Fibroblast of villous mesenchyme (primary cell): Measurements from ENCODE around the gene ARL5B. TPM values are rescaled to one million over a fixed set of nuclear protein-coding genes. Genes with fewer than 3 reads are reported as not detected.
"Not testable (repeated sequence)": the region's sequence is repeated elsewhere in the genome, so short reads cannot be mapped to it uniquely, and the experiment has no call there.

ENCODE experiments used
- DNase-seq: peaks from one replicate; pipeline ENCODE4 v3.0.0-alpha.2; 2010; ENCODE audit warnings: low read depth
- H3K4me3 ChIP-seq: 2 replicates; pipeline ENCODE4 v1.5.1; 2011; ENCODE audit warnings: low read depth, mild to moderate bottlenecking, low read length
- CTCF ChIP-seq: IDR thresholded peaks from 2 replicates; pipeline ENCODE4 v1.5.1; 2012; ENCODE audit warnings: low read depth, mild to moderate bottlenecking, low read length; ENCODE audit not compliant: insufficient read depth
- total RNA-seq: library from RNA; depleted of rRNA; stranded (reverse); fragments of >200 nt; gene quantifications from 2 replicates; pipeline ENCODE4 v1.2.3, GENCODE V29; 2012

Gene ARL5B
- total RNA-seq = 18.0 and 22.9 TPM in 2 replicates

DNA sequence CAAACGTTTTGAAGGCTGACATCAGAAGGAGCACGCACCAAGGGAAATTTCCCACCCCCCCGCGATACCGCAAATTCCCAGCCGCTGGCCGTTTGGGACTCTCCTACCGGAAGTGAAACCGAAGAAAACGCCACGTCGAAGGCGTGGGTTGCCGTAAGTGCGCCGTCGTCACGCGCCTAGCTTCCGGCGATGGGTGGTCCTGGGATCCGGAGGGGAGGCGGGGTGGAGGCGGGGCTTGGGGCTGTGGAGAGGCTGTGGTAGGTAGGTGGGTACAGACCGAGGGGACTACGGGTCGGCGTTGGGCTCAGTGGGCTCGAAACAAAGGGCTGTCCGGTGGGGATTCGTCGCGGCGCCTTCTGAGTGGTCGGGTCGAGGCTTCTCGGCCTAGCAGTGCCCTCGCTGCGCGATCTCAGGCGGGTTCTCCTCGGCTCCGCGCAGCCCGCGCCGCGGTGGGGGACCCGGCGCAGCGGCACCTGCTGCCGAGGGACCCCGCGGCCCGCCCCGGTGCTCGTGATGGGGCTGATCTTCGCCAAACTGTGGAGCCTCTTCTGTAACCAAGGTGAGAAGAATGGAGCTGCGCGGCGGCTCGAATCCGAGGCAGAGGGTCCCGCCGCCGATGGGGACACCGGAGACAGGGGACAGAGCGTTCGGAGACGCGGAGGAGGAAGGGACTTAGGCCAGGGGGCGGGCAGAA, at the start of gene ARL5B:
ARL5B (plus strand) TSS at position 307 of the 694 bp plus-strand sequence; CDS start at position 514, 207 bp downstream.
- no peak for TF ChIP-seq CTCF
- peak; percentile 100 for DNase-seq

GRCh38 chr10:18610517-18610916, 48.7 kb upstream of the ARL5B start:
- peak; percentile 82 for DNase-seq

More for the DNA sequence above, at the start of gene ARL5B:
- peak within 1 kb of the TSS; percentile 99 for H3K4me3 ChIP-seq

DNA sequence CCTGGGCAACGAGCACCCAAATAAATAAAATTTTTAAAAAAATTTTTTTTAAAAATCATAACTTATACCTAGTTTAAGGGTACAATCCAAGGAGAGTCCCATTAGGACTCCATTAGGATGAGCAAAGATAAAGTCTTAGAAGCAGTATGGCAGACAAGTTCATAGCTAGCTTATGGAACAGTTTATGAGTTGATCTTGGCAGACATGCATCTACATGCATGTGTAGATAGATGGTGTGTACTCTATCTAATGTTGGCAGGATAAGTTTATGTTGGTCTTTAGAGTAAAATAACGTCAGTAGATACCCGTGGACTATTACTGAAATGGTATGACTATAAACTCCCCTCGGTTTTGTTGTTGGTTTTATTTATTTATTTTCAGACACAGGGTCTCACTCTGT, 48.1 kb upstream of the ARL5B start:
- no peak for TF ChIP-seq CTCF
- no peak for DNase-seq

More at GRCh38 chr10:18610517-18610916, 48.7 kb upstream of the ARL5B start:
- TF ChIP-seq CTCF = no peak
- no peak overlapping the region for H3K4me3 ChIP-seq

GRCh38 chr10:18615618-18616017, 43.6 kb upstream of the ARL5B start:
- DNase-seq = no peak
- H3K4me3 ChIP-seq = no peak overlapping the region
- TF ChIP-seq CTCF = no peak

More for the DNA sequence above, 48.1 kb upstream of the ARL5B start:
- no peak overlapping the region for H3K4me3 ChIP-seq

DNA sequence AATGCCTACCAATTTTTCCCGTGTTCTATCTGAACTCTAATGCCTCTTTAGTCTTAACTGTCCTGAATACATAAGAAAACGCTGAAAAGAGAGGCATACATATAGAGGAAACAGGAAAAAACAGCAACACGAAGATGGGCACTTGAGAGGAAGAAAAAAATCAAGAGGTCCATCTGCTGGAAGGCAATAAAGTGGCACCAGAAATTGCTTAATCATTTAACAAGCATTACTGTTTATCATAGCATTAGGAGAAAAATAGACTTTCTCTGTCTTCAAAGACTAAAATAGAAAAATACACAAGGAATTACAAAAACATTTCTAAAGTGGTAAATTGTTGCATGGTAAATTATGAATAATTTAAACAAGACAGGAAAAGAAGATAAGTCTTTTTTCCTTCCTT, 42.9 kb upstream of the ARL5B start:
- DNase-seq = peak; percentile 66
- TF ChIP-seq CTCF = peak; percentile 27
- H3K4me3 ChIP-seq = no peak overlapping the region

DNA sequence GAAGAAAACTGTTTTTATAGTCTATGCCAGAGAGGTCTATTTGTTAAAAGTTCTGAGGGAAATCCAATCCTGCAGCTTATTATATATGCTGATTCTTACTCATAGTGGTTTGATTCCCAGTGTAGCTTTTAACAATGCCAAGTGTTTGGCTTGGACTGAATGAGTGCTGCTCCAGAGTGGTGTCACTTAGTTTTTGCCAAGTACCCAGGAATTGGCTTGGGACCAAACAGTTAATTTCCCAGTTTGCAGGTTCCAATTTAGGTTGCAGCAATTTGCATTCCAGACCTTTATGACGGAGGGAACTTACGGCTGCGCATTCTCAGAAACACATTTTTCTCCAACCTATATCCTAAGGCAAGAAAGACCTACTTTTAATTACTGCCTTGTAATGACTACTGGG, 40.2 kb upstream of the ARL5B start:
- DNase-seq = no peak
- TF ChIP-seq CTCF = no peak

DNA sequence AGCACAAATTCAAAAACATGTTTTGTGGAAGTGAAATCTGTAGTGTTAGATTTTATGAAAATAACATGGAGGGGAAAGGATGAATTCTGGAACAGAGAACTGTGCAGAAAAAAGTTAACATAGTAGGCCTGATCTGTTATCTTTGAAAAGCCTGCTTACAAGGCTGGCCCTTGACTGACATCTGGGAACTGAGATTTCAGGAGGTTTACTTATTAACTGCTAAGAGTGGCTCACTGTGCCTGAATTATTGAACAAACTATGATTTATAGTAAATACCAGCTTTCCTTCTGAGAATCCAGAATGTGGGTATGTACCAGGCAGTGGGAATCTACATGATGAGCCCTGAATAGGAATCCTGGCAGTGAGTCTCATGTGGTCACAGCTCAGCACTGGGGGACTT, 38.4 kb upstream of the ARL5B start:
- no peak for TF ChIP-seq CTCF
- DNase-seq = no peak
- no peak overlapping the region for H3K4me3 ChIP-seq

More for the DNA sequence above, 40.2 kb upstream of the ARL5B start:
- no peak overlapping the region for H3K4me3 ChIP-seq

- peak; percentile 44 for DNase-seq
- H3K4me3 ChIP-seq = not testable (repeated sequence)
These were observed 35.6 kb upstream of the ARL5B start for GRCh38 chr10:18623671-18624070.
